Vagina (tissue), 2 donors: ENCODE results near the gene SERINC3. TPM values are rescaled to one million over a fixed set of nuclear protein-coding genes. Genes with fewer than 3 reads are reported as not detected.

Source experiments
- DNase-seq, 2 donors: peaks; one replicate each; pipeline ENCODE4 v3.0.0-alpha.2; 2017; ENCODE audit errors: extremely low spot score in 2 of 2
- H3K27ac ChIP-seq: fragments of 200-600 bp; sonication (generic); one replicate; pipeline ENCODE4 v1.5.1; 2019
- H3K27me3 ChIP-seq: fragments of 200-600 bp; sonication (generic); one replicate; pipeline ENCODE4 v1.5.1; 2019
- H3K36me3 ChIP-seq, 2 donors: fragments of 200-600 bp; sonication (generic); one replicate each; pipeline ENCODE4 v1.5.1; 2017 to 2019
- H3K4me1 ChIP-seq: fragments of 200-600 bp; sonication (generic); one replicate; pipeline ENCODE4 v1.5.1; 2019
- H3K4me3 ChIP-seq, 2 donors: fragments of 200-600 bp; sonication (generic); 1 replicate in 1 of 2; 2 replicates in 1 of 2; pipeline ENCODE4 v1.5.1; 2016 to 2019
- H3K9me3 ChIP-seq: fragments of 200-600 bp; sonication (generic); one replicate; pipeline ENCODE4 v1.5.1; 2019
- POLR2A ChIP-seq, 2 donors: fragments of 450-650 bp; IDR thresholded peaks; one replicate each; pipeline ENCODE4 v1.6.1; 2017; ENCODE audit warnings: antibody characterized with exemption in 2 of 2, mild to moderate bottlenecking in 2 of 2, moderate library complexity in 2 of 2
- POLR2AphosphoS5 ChIP-seq, 2 donors: sonication (generic); formaldehyde crosslinking; IDR thresholded peaks; one replicate each; pipeline ENCODE4 v1.9.0; 2017; ENCODE audit warnings: antibody characterized with exemption in 2 of 2, mild to moderate bottlenecking in 2 of 2, low read depth in 1 of 2; ENCODE audit not compliant: insufficient read depth in 1 of 2
- intact Hi-C: fragments of 100-400 bp; cut with DNase I; formaldehyde crosslinking; loops from one replicate; pipeline ENCODE4 v1.15.1; 2023
- total RNA-seq: library from RNA; depleted of rRNA; stranded (reverse); fragments of >200 nt; gene quantifications from one replicate; pipeline ENCODE4 v1.2.3, GENCODE V29; 2016
- TF ChIP-seq, protein P1 (sequence below), 3 experiments: fragments of 450-650 bp in 2 of 3; fragments of 200-600 bp in 1 of 3; sonication (generic) in 1 of 3; IDR thresholded peaks; one replicate each; pipeline ENCODE4 v1.5.1; 2017 to 2019; ENCODE audit warnings: antibody characterized with exemption in 3 of 3, mild to moderate bottlenecking in 2 of 3, moderate library complexity in 2 of 3

Gene SERINC3
- total RNA-seq, 1 donor from 2014 or later, result 77.3 TPM

DNA sequence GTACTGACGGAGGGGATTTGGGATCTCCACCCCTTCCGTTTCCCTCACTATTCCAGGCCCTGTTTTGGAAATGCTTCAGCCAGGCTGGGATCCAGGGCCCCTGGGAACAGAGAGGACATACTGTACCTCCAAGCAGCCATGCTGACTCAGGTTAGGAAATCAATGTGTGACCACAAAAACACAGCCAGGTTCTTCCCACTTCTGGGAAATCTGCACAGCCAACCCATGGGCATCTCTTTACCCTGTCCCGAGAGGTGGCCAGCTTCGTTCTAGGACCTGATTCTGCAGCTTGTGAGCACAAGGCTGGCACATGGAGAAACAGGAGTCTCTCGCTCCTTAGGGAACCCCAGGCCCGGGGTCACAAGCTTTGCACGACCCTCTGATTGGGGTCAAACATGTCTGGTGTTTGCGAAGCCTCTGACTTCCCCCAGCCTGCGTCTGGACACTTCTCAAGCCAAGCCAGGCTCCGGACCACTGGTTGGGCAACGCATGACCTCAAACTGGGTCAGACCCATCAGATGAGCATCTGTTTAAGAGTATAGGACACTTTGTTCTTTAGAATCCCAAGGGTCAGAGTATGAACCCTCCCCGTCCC is 54.5 kb downstream of the SERINC3 start:
- DNase-seq, result peak in 1 of 2 donors; percentile 96
- Histone ChIP-seq H3K9me3 (no peaks in the 10 kb centered on the region), H3K27ac (peak overlapping the region; percentile 14), H3K27me3 (no peaks in the 10 kb centered on the region), H3K4me3 (no peak overlapping the region), H3K36me3 (no peaks in the 10 kb centered on the region), H3K4me1 (no peaks in the 10 kb centered on the region)
- intact Hi-C loops, result no loop called here
- no peak for TF ChIP-seq POLR2A (IDR thresholded peaks at IDR 0.05)
- TF ChIP-seq, protein P1, sequence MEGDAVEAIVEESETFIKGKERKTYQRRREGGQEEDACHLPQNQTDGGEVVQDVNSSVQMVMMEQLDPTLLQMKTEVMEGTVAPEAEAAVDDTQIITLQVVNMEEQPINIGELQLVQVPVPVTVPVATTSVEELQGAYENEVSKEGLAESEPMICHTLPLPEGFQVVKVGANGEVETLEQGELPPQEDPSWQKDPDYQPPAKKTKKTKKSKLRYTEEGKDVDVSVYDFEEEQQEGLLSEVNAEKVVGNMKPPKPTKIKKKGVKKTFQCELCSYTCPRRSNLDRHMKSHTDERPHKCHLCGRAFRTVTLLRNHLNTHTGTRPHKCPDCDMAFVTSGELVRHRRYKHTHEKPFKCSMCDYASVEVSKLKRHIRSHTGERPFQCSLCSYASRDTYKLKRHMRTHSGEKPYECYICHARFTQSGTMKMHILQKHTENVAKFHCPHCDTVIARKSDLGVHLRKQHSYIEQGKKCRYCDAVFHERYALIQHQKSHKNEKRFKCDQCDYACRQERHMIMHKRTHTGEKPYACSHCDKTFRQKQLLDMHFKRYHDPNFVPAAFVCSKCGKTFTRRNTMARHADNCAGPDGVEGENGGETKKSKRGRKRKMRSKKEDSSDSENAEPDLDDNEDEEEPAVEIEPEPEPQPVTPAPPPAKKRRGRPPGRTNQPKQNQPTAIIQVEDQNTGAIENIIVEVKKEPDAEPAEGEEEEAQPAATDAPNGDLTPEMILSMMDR (IDR thresholded peaks at IDR 0.05), result no peak
- TF ChIP-seq POLR2AphosphoS5 (IDR thresholded peaks at IDR 0.05; ENCODE audit: insufficient read depth in 1 of 2, low read depth in 1 of 2), result peak in 1 of 2 donors; percentile 90

DNA sequence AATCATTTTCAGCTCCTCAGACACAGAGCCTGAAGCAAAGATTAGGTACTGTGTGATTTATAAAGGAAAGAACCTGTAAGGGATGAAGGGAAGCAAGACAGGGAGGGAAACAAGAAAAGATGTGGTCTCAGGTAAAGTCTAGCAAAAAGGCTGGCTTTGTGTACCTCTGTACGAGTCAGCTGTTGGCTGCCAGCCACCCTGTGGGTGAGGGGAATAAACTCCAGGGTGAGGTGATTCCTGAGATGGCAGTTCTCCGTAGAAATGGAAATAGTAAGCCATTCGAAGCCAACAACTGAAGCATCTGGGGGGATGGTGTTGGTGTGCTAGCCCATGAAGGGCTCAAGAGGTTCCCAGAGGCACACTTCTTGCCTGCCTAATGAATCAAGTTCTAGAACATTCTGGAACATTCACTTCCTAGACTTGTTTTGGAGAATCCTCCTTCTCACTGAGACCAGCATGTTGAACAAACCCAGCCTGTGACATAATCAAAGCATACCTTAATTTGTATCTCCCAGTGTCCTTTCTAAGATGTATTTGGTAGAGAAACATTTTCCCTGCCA is 56.8 kb downstream of the SERINC3 start:
- intact Hi-C loops, result no loop called here
- H3K27me3 ChIP-seq, result no peaks in the 10 kb centered on the region
- no peaks in the 10 kb centered on the region for H3K4me1 ChIP-seq
- no peaks in the 10 kb centered on the region for H3K9me3 ChIP-seq
- no peak for DNase-seq
- no peak overlapping the region for H3K4me3 ChIP-seq
- peak overlapping the region; percentile 45 for H3K27ac ChIP-seq
- no peak for TF ChIP-seq POLR2A (IDR thresholded peaks at IDR 0.05)
- TF ChIP-seq, protein P1 (IDR thresholded peaks at IDR 0.05), result no peak
- TF ChIP-seq POLR2AphosphoS5 (IDR thresholded peaks at IDR 0.05; ENCODE audit: insufficient read depth in 1 of 2, low read depth in 1 of 2), result no peak
- no peaks in the 10 kb centered on the region for H3K36me3 ChIP-seq

DNA sequence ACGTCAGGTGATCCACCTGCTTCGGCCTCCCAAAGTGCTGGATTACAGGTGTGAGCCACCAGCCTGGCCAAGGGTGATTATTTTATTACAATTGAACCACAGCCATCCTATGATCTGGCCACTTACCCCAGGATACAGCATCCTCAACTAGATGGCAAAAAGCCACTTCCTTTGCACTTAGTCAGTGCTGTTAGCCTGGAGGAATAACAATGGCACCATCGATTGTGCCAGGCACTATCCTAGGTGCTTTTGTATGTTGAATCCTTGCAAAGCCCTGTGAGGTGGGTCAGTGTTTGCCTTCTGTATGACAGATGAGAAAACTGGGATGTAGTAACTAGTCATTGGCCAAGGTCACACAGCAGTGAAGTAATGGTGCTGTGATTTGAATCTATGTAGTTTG is 57.4 kb downstream of the SERINC3 start:
- DNase-seq, result no peak
- H3K9me3 ChIP-seq, result no peaks in the 10 kb centered on the region
- H3K27ac ChIP-seq, result no peak overlapping the region
- intact Hi-C loops, result no loop called here
- TF ChIP-seq POLR2A (IDR thresholded peaks at IDR 0.05) (no peak), POLR2AphosphoS5 (IDR thresholded peaks at IDR 0.05; ENCODE audit: insufficient read depth in 1 of 2, low read depth in 1 of 2) (no peak)
- TF ChIP-seq, protein P1 (IDR thresholded peaks at IDR 0.05), result no peak
- no peaks in the 10 kb centered on the region for H3K27me3 ChIP-seq
- H3K4me3 ChIP-seq, result no peak overlapping the region
- H3K36me3 ChIP-seq, result no peaks in the 10 kb centered on the region
- no peaks in the 10 kb centered on the region for H3K4me1 ChIP-seq

DNA sequence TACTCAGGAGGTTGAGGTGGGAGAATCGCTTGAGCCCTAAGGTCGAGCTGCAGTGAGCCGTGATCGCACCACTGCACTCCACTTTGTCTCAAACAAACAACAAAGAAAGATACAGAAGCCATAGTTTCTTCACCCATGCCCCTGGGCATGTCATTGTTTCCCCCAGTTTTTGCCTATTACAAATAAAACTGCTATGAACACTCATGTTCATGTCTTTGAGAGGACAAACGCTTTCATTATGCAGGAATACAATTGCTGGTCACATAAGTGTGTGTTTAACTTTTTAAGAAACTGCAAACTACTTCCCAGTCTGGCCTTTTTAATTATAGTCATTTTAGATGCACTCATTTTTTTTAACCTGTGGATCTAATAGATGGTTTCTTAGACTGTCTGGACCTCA is 58.4 kb downstream of the SERINC3 start:
- Histone ChIP-seq H3K27me3 (no peaks in the 10 kb centered on the region), H3K36me3 (no peaks in the 10 kb centered on the region)
- intact Hi-C loops, result no loop called here

DNA sequence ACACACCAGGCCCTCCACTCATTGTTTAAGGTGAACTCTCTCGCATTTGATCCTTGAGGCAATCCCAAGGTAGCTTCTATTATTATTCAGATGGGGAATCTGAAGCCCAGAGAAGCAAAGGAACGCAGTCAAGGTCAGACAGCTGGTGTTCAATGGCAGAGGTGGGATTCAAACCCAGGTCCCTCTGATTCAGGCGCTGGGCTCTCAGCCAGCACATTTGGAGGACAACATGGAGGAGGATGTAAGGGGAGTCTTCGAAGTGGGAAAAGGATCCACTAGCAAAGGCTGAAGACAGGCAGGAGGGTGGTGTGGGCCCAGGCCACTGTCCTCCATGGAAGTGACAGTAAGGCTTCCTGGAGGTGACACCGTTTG is 60.1 kb downstream of the SERINC3 start:
- no peaks in the 10 kb centered on the region for H3K27me3 ChIP-seq
- DNase-seq, result no peak
- H3K4me3 ChIP-seq, result no peak overlapping the region
- TF ChIP-seq, protein P1 (IDR thresholded peaks at IDR 0.05), result no peak
- TF ChIP-seq POLR2AphosphoS5 (IDR thresholded peaks at IDR 0.05; ENCODE audit: insufficient read depth in 1 of 2, low read depth in 1 of 2) (no peak), POLR2A (IDR thresholded peaks at IDR 0.05) (no peak)
- H3K4me1 ChIP-seq, result no peaks in the 10 kb centered on the region
- H3K9me3 ChIP-seq, result no peaks in the 10 kb centered on the region
- no peaks in the 10 kb centered on the region for H3K36me3 ChIP-seq
- H3K27ac ChIP-seq, result no peak overlapping the region
- intact Hi-C loops, result no loop called here

More for the DNA sequence above, 58.4 kb downstream of the SERINC3 start:
- no peak for DNase-seq
- H3K27ac ChIP-seq, result no peak overlapping the region
- H3K4me3 ChIP-seq, result no peak overlapping the region
- TF ChIP-seq POLR2AphosphoS5 (IDR thresholded peaks at IDR 0.05; ENCODE audit: insufficient read depth in 1 of 2, low read depth in 1 of 2) (no peak), POLR2A (IDR thresholded peaks at IDR 0.05) (no peak)
- TF ChIP-seq, protein P1 (IDR thresholded peaks at IDR 0.05), result no peak
- H3K9me3 ChIP-seq, result no peaks in the 10 kb centered on the region
- no peaks in the 10 kb centered on the region for H3K4me1 ChIP-seq
